ENCODE measurements around the gene BICRA. TPM values are rescaled to one million over a fixed set of nuclear protein-coding genes. Genes with fewer than 3 reads are reported as not detected.

The BICRA gene
- total RNA-seq, 1 experiment from 2014 or later, result 29.3 TPM

GRCh38 chr19:47696635-47697034 is 87.7 kb downstream of the BICRA start:
- Histone ChIP-seq H3K27me3 (ENCODE audit: insufficient read depth, low read length) (no peaks in the 10 kb centered on the region), H3K79me1 (ENCODE audit: insufficient read depth, low read depth, low read length, poor library complexity, severe bottlenecking) (no peaks in the 10 kb centered on the region), H3K27ac (ENCODE audit: insufficient read length, low read depth, low read length) (no peak overlapping the region), H3T11ph (ENCODE audit: low read length) (no peak overlapping the region), H3K9ac (ENCODE audit: extremely low read depth, insufficient read length, low read length) (no peak overlapping the region), H3K14ac (ENCODE audit: insufficient read depth, low read length) (no peak overlapping the region), H2AK5ac (ENCODE audit: insufficient read length, low read length) (no peak overlapping the region), H2BK12ac (ENCODE audit: insufficient read length, low read depth, low read length) (no peak overlapping the region), H3K4me1 (ENCODE audit: insufficient read depth, low read length) (no peaks in the 10 kb centered on the region), H3K4me2 (ENCODE audit: insufficient read depth, insufficient read length, low read length) (no peak overlapping the region), H2BK15ac (ENCODE audit: low read depth, low read length) (no peak overlapping the region), H2BK5ac (ENCODE audit: insufficient read length, low read length) (no peak overlapping the region), H3K56ac (ENCODE audit: insufficient read length, low read depth, low read length) (no peak overlapping the region), H4K20me1 (ENCODE audit: control insufficient read depth, insufficient read depth, insufficient read length) (no peaks in the 10 kb centered on the region), H3K23ac (ENCODE audit: insufficient read length, low read depth, low read length) (no peak overlapping the region), H2AFZ (ENCODE audit: low read length) (no peak overlapping the region), H4K91ac (ENCODE audit: insufficient read length, low read depth, low read length) (no peak overlapping the region), H3K79me2 (ENCODE audit: insufficient read depth, low read length) (no peaks in the 10 kb centered on the region), H3K9me3 (ENCODE audit: control insufficient read depth, low read depth, low read length) (no peaks in the 10 kb centered on the region), H3K18ac (ENCODE audit: insufficient read length, low read depth, low read length) (no peak overlapping the region), H4K5ac (ENCODE audit: insufficient read length, low read depth, low read length) (no peak overlapping the region), H2BK20ac (ENCODE audit: low read depth, low read length, poor library complexity, severe bottlenecking) (no peak overlapping the region), H2BK120ac (ENCODE audit: low read depth, low read length, poor library complexity, severe bottlenecking) (no peak overlapping the region), H3K23me2 (ENCODE audit: insufficient read length, low read depth, low read length, poor library complexity, severe bottlenecking) (no peaks in the 10 kb centered on the region), H3K4ac (ENCODE audit: low read depth, low read length) (no peak overlapping the region), H4K8ac (replicated peaks; ENCODE audit: insufficient read length, low read depth, low read length) (no peak overlapping the region)
- H3K9me3 Mint-ChIP-seq, result no peaks in the 10 kb centered on the region; a peak in 1 of 5 replicates
- no peak overlapping the region for H3K27ac Mint-ChIP-seq
- no peak for DNase-seq
- peaks cover 2 to 9% of the 10 kb centered on the region in 2 experiments; a peak in 3 of 4 replicates for H3K4me1 Mint-ChIP-seq
- H3K36me3 Mint-ChIP-seq (ENCODE audit: insufficient read depth in 1 of 3, low read depth in 3 of 3), result peaks cover 12 to 41% (median 36%) of the 10 kb centered on the region in 3 experiments; a peak in 6 of 7 replicates
- H3K4me3 Mint-ChIP-seq, result no peak overlapping the region
- no peaks in the 10 kb centered on the region for H3K27me3 Mint-ChIP-seq (ENCODE audit: low read depth)
- no peak for TF ChIP-seq CTCF (conservative IDR thresholded peaks at IDR 0.05)
- WGBS (ENCODE audit: extremely low coverage, insufficient read length, low lambda C conversion rate), result no CpG with 5 or more reads among the region's 8 CpGs

Data from H9 (cell line).